ENCODE measurements around the gene OTUD4.
"Not testable (repeated sequence)": the region's sequence is repeated elsewhere in the genome, so short reads cannot be mapped to it uniquely, and the experiment has no call there.

Gene OTUD4, protein sequence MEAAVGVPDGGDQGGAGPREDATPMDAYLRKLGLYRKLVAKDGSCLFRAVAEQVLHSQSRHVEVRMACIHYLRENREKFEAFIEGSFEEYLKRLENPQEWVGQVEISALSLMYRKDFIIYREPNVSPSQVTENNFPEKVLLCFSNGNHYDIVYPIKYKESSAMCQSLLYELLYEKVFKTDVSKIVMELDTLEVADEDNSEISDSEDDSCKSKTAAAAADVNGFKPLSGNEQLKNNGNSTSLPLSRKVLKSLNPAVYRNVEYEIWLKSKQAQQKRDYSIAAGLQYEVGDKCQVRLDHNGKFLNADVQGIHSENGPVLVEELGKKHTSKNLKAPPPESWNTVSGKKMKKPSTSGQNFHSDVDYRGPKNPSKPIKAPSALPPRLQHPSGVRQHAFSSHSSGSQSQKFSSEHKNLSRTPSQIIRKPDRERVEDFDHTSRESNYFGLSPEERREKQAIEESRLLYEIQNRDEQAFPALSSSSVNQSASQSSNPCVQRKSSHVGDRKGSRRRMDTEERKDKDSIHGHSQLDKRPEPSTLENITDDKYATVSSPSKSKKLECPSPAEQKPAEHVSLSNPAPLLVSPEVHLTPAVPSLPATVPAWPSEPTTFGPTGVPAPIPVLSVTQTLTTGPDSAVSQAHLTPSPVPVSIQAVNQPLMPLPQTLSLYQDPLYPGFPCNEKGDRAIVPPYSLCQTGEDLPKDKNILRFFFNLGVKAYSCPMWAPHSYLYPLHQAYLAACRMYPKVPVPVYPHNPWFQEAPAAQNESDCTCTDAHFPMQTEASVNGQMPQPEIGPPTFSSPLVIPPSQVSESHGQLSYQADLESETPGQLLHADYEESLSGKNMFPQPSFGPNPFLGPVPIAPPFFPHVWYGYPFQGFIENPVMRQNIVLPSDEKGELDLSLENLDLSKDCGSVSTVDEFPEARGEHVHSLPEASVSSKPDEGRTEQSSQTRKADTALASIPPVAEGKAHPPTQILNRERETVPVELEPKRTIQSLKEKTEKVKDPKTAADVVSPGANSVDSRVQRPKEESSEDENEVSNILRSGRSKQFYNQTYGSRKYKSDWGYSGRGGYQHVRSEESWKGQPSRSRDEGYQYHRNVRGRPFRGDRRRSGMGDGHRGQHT

DNA sequence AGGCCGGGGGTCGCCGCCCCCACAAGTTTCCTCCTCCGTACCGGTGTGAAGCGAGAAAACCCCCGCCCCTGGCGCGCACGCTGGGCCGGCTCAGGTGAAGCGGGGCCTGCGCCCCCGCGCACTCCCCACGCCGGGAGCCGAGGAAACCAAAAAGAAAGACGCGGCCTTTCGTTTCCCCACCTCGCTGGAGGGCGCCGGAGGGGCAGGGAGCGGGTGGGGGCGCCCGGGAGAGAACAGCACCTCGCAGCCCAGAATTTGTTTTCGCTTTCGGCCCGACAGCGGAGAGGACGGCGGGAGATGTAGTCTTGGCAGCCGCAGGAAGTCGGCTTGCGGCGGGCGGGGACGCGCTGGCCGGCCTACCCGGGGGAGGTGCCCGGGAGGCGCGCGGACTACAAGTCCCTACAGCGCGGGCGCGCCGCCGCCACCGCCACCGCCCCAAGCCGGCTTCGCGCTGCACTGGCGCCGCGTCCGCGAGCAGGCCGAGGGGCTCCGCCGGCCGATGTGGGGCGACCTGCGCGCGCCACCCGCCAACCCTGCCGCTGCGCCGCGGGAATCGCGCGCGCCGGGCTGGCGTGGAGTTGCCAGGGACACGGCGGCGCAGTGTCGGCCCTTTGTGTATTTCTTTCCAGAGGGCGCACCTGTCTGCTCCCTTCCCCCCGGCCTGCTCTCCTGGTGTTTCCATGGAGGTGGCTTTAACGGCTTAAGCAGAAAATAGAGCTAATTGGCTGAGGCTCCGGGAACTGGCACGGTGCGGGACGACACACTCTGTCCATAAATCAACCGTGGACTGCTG lies at the start of gene OTUD4:
OTUD4 (minus strand) TSS at position 292 of the 793 bp plus-strand sequence. CDS start 616 bp downstream, outside the sequence.
- peak; percentile 92 for DNase-seq
- in situ Hi-C loops (cut with HindIII; ENCODE audit: low pct_ligation_motif_present, low pct_unique_long_range_greater_than_20kb, low sequenced_read_pairs), result no loop called here

- DNase-seq; in situ Hi-C loops (cut with HindIII; ENCODE audit: low pct_ligation_motif_present, low pct_unique_long_range_greater_than_20kb, low sequenced_read_pairs): not testable (repeated sequence)
Observed at GRCh38 chr4:145223228-145223627, 42.8 kb upstream of the OTUD4 start.

- in situ Hi-C loops (cut with HindIII; ENCODE audit: low pct_ligation_motif_present, low pct_unique_long_range_greater_than_20kb, low sequenced_read_pairs), result not testable (repeated sequence)
Observed at GRCh38 chr4:145221529-145221928, 41.1 kb upstream of the OTUD4 start.

GRCh38 chr4:145219090-145219489 lies 38.7 kb upstream of the OTUD4 start:
- in situ Hi-C loops (cut with HindIII; ENCODE audit: low pct_ligation_motif_present, low pct_unique_long_range_greater_than_20kb, low sequenced_read_pairs), result no loop called here
- no peak for DNase-seq

More at GRCh38 chr4:145221529-145221928, 41.1 kb upstream of the OTUD4 start:
- not testable (repeated sequence) for DNase-seq

- DNase-seq, result no peak
- in situ Hi-C loops (cut with HindIII; ENCODE audit: low pct_ligation_motif_present, low pct_unique_long_range_greater_than_20kb, low sequenced_read_pairs), result no loop called here
Observed at GRCh38 chr4:145218251-145218650, 37.9 kb upstream of the OTUD4 start.

- in situ Hi-C loops (cut with HindIII; ENCODE audit: low pct_ligation_motif_present, low pct_unique_long_range_greater_than_20kb, low sequenced_read_pairs), result no loop called here
- no peak for DNase-seq
Observed at GRCh38 chr4:145217349-145217748, 37.0 kb upstream of the OTUD4 start.

DNA sequence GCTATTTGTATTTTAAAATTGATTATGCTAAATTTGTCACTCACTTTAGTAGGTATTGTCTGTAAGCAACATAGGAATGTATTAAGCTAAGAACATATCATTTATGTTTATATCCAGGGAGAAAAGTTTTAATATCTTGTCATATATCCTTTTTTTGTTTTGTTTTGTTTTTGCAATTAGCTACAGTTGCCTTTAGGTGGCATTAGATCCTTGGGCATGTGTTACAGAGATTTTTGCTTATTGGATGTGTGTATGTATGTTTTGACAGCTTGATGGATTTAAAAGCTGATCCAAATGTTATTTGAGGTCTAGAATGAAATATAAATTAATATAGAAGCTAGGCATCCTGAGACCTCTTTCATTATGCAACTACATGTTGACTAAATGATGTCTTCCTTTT lies 36.1 kb upstream of the OTUD4 start:
- DNase-seq, result peak; percentile 23
- in situ Hi-C loops (cut with HindIII; ENCODE audit: low pct_ligation_motif_present, low pct_unique_long_range_greater_than_20kb, low sequenced_read_pairs), result no loop called here

DNA sequence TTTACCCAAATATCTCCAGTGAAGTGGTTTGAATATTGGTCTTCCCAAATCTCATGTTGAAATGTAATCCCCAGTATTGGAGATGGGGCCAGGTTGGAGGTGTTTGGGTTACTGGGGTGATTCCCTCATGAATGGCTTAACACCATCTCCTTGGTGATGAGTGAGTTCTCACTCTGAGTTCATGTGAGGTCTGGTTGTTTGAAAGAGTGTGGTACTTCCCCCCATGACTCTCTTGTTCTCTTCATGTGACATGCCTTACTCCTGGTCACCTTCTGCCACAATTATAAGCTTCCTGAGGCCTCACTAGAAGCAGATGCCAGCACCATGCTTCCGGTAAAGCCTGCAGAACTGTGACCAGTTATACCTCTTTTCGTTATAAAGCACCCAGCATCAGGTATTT lies 32.9 kb upstream of the OTUD4 start:
- in situ Hi-C loops (cut with HindIII; ENCODE audit: low pct_ligation_motif_present, low pct_unique_long_range_greater_than_20kb, low sequenced_read_pairs), result no loop called here
- DNase-seq, result no peak

GRCh38 chr4:145207934-145208333 lies 27.5 kb upstream of the OTUD4 start:
- DNase-seq, result no peak
- in situ Hi-C loops (cut with HindIII; ENCODE audit: low pct_ligation_motif_present, low pct_unique_long_range_greater_than_20kb, low sequenced_read_pairs), result no loop called here

DNA sequence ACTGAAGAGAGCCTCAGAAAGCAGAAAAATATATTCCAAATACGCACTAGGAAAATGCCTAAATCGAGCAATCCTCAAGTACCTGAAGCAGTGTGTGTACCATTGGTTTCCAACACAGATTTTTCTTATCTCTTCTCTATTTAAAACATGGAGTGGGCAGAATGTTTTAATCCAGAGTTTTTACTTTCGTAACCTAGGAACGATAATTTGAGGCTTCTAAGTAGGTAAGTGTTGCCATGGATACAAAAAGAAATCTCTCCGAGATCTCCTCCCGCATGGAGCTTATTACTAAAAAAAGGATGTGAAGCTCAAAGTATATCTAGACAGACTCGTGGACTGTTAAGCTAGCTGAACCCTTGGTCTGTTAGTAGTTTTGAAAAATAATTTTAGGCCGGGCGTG lies 23.0 kb upstream of the OTUD4 start:
- no peak for DNase-seq

GRCh38 chr4:145200366-145200765 lies 20.0 kb upstream of the OTUD4 start:
- DNase-seq, result no peak
- in situ Hi-C loops (cut with HindIII; ENCODE audit: low pct_ligation_motif_present, low pct_unique_long_range_greater_than_20kb, low sequenced_read_pairs), result no loop called here

More for the DNA sequence above, 23.0 kb upstream of the OTUD4 start:
- in situ Hi-C loops (cut with HindIII; ENCODE audit: low pct_ligation_motif_present, low pct_unique_long_range_greater_than_20kb, low sequenced_read_pairs), result no loop called here

DNA sequence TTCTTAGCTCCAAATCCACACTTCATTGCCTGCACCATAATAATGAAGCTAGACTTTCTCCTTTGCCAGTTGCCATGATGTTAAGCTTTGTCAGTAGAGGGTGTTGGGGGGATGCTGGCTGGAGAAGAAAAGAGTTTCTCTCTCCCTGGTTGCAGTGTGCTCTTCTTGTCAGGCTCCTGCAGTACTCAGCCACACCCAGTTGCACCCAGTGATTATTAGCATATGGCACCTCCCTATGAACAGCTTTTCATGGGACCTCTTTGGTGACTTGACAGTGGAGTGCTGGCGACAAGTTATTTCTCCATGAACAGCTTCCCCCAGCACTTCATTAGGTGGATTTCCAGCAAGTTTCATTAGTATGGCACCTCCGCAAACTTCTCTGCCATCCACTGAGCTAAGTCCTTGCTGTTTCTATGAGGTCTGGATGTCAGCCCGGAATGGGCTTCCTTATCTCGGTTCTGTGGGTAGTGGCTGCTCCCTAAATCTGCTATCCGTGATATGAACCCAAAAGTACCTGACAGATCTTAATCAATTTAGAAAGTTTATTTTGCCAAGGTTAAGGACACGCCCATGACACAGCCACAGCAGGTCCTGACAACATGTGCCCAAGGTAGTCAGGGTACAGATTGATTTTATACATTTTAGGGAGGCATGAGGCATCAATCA lies 18.8 kb upstream of the OTUD4 start:
- in situ Hi-C loops (cut with HindIII; ENCODE audit: low pct_ligation_motif_present, low pct_unique_long_range_greater_than_20kb, low sequenced_read_pairs), result no loop called here

DNA sequence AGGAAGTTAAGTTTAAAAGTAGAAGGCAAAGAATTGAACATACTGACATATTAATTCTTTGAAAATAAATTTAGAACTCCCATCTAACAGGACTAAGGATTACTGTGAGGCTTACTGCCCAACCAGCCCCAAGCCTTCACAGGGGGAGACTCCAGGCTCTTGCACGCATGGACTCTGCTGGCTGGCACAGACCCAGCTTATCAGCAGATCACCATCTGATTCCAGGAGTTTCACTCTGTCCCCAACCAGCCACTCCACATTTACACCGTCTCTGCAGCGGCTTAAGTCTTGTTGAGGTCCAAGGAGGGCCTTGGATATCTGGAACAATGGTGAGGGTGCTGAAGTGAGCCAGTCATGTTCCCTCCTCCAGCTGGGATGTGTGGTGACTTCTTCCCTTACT lies 16.4 kb upstream of the OTUD4 start:
- DNase-seq, result no peak
- in situ Hi-C loops (cut with HindIII; ENCODE audit: low pct_ligation_motif_present, low pct_unique_long_range_greater_than_20kb, low sequenced_read_pairs), result no loop called here

More for the DNA sequence above, 18.8 kb upstream of the OTUD4 start:
- no peak for DNase-seq

- in situ Hi-C loops (cut with HindIII; ENCODE audit: low pct_ligation_motif_present, low pct_unique_long_range_greater_than_20kb, low sequenced_read_pairs), result no loop called here
- no peak for DNase-seq
Observed at GRCh38 chr4:145195167-145195952, 15.0 kb upstream of the OTUD4 start.

GRCh38 chr4:145189981-145190380 lies 9.6 kb upstream of the OTUD4 start:
- no peak for DNase-seq
- in situ Hi-C loops (cut with HindIII; ENCODE audit: low pct_ligation_motif_present, low pct_unique_long_range_greater_than_20kb, low sequenced_read_pairs), result no loop called here

DNA sequence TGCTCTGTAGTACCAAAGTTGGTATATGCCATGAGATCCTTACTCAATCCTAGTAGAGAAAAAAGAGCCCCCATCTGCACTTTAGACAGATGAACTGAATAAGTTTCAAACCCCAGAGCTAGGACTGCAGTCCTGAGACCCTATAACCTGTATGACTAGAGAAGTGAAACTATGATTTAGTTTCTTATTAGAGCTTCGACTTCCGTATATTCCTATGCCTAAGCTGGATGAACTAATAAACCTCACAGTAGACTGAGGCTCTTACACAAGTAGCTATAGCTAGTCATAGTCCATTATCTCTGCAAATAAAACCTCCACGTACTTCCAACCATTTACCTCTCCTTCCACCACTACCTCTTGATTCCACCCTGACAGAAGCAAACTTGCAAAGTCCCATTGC lies 6.3 kb upstream of the OTUD4 start:
- in situ Hi-C loops (cut with HindIII; ENCODE audit: low pct_ligation_motif_present, low pct_unique_long_range_greater_than_20kb, low sequenced_read_pairs), result no loop called here
- DNase-seq, result no peak

DNA sequence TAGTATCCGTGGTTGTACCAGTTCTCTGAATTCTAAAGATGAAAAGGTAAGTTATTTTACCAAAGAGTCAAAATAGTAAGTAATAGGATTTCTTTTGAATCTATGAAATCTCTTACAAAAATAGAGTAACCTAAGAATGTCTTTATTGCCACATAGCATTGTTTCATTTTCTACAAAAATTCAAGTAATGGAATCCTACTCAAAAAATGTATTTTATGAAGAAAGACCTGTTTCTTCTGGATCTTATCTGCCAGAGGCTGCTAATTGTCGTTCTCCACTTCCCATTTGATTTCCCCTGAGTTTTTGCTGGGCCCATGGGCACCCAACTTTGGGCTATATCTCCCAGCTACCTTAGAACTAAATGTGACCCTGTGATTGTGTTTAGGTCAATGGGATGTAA lies 3.2 kb upstream of the OTUD4 start:
- in situ Hi-C loops (cut with HindIII; ENCODE audit: low pct_ligation_motif_present, low pct_unique_long_range_greater_than_20kb, low sequenced_read_pairs), result no loop called here
- DNase-seq, result no peak

All from ACHN (cell line).